ENCODE measurements around the gene PSMD6.

DNA sequence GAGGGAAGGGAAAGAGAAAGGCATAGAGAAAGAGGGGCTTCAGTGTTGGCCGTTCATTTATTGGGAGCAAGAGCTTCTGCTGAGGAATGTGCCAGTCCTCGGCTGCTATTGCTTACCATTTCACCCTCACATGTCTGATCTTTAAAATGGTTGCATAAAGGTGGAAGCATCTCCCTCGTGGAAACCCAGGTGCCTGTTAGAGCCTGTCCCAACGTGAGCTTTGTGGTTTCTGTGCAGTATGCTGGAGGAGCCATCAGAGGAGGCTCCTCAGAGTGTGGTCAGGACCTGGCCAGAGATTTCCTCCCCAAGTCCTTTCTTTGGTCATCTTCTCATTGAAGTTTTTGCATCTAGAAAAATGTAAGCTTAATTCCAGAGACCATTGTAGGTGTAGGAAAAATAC, 34.4 kb downstream of the PSMD6 start:
- TF ChIP-seq POLR2A (IDR thresholded peaks at IDR 0.05; ENCODE audit: low read depth, low read length) (no peak), TAF1 (IDR thresholded peaks at IDR 0.05; ENCODE audit: borderline replicate concordance, low read depth, low read length) (no peak)
